Upper lobe of right lung (tissue), 1 donor: Measurements from ENCODE around the gene SSBP2. TPM values are rescaled to one million over a fixed set of nuclear protein-coding genes. Genes with fewer than 3 reads are reported as not detected.

ENCODE experiments used
- ATAC-seq: fragments of 200-7000 bp; cut with Tn5 transposase; one replicate; pipeline ENCODE4 v1.9.1; 2020; ENCODE audit warnings: mild to moderate bottlenecking, moderate library complexity
- DNase-seq: peaks from one replicate; pipeline ENCODE4 v3.0.0-alpha.2; 2020
- H3K27ac ChIP-seq: fragments of 200-600 bp; one replicate; pipeline ENCODE4 v1.8.0; 2022
- H3K27me3 ChIP-seq: fragments of 200-600 bp; one replicate; pipeline ENCODE4 v1.8.0; 2022; ENCODE audit warnings: mild to moderate bottlenecking
- H3K36me3 ChIP-seq: fragments of 200-600 bp; one replicate; pipeline ENCODE4 v1.8.0; 2022
- H3K4me1 ChIP-seq: fragments of 200-600 bp; one replicate; pipeline ENCODE4 v1.8.0; 2022
- H3K4me3 ChIP-seq: fragments of 200-600 bp; one replicate; pipeline ENCODE4 v1.8.0; 2022; ENCODE audit warnings: mild to moderate bottlenecking
- H3K9me3 ChIP-seq: fragments of 200-600 bp; one replicate; pipeline ENCODE4 v1.8.0; 2022
- CTCF ChIP-seq: fragments of 200-600 bp; IDR thresholded peaks from one replicate; pipeline ENCODE4 v1.8.0; 2022; ENCODE audit warnings: antibody characterized with exemption
- intact Hi-C: fragments of 100-400 bp; cut with DNase I; formaldehyde crosslinking; loops from one replicate; pipeline ENCODE4 v1.11.0; 2022
- long read RNA-seq: library from polyadenylated mRNA; unstranded; transcript quantifications from one replicate; pipeline ENCODE4 v2.0.0, GENCODE V29; 2021
- total RNA-seq: library from RNA; stranded (reverse); fragmentation: NEBNext Ultra II Directional; extraction: Animal tissue kit (Norgen Biotek cat#: 25700); gene quantifications from one replicate; pipeline ENCODE4 v1.2.1, GENCODE V29; 2021
- donor health status: DM: no; HTN: yes; CAD: no; lungs with severe emphysema.

The SSBP2 gene
- 43.8 TPM for total RNA-seq
- long read RNA-seq, full-length matches to known transcripts, result 32 of 49 reads
- long read RNA-seq, partial matches to known transcripts, result 5 of 49 reads
- long read RNA-seq, other reads (novel, unspliced or antisense), result 12 of 49 reads

GRCh38 chr5:81751009-81751835 is at the start of gene SSBP2:
Gene SSBP2, minus strand, starts transcription at chr5:81751097. Its CDS starts 55 bp downstream, at chr5:81751042.
- Histone ChIP-seq H3K4me3 (peak within 1 kb of the TSS; percentile 73), H3K4me1 (peaks cover 26% of the 10 kb centered on the region), H3K27me3 (no peaks in the 10 kb centered on the region), H3K27ac (peak within 1 kb of the TSS; percentile 99), H3K9me3 (no peaks in the 10 kb centered on the region), H3K36me3 (no peaks in the 10 kb centered on the region)
- no peak for TF ChIP-seq CTCF
- intact Hi-C loops, result loop anchor here (10.0 kb wide), 1 partner anchor 104 kb away; no protein-coding TSS in a partner anchor
- peak; percentile 94 for ATAC-seq
- peak; percentile 99 for DNase-seq

- no peak for ATAC-seq
- intact Hi-C loops, result no loop called here
- TF ChIP-seq CTCF, result no peak
- no peak overlapping the region for H3K27ac ChIP-seq
- no peaks in the 10 kb centered on the region for H3K36me3 ChIP-seq
- H3K27me3 ChIP-seq, result no peaks in the 10 kb centered on the region
- no peak overlapping the region for H3K4me3 ChIP-seq
- no peak for DNase-seq
- no peaks in the 10 kb centered on the region for H3K4me1 ChIP-seq
- no peaks in the 10 kb centered on the region for H3K9me3 ChIP-seq
These were observed 44.8 kb upstream of the SSBP2 start for GRCh38 chr5:81795666-81796065.

- Histone ChIP-seq H3K9me3 (no peaks in the 10 kb centered on the region), H3K27me3 (no peaks in the 10 kb centered on the region), H3K4me1 (no peaks in the 10 kb centered on the region), H3K27ac (no peak overlapping the region), H3K36me3 (no peaks in the 10 kb centered on the region), H3K4me3 (no peak overlapping the region)
- TF ChIP-seq CTCF, result no peak
- ATAC-seq (no peak), DNase-seq (no peak)
- intact Hi-C loops, result no loop called here
These were observed 43.3 kb upstream of the SSBP2 start for GRCh38 chr5:81794226-81794625.

- Histone ChIP-seq H3K4me1 (peaks cover 12% of the 10 kb centered on the region), H3K4me3 (no peak overlapping the region), H3K36me3 (no peaks in the 10 kb centered on the region), H3K27ac (no peak overlapping the region), H3K27me3 (no peaks in the 10 kb centered on the region), H3K9me3 (no peaks in the 10 kb centered on the region)
- DNase-seq (no peak), ATAC-seq (no peak)
- intact Hi-C loops, result no loop called here
- TF ChIP-seq CTCF, result no peak
These were observed 39.4 kb upstream of the SSBP2 start for GRCh38 chr5:81790336-81790735.

- DNase-seq (no peak), ATAC-seq (no peak)
- Histone ChIP-seq H3K27me3 (no peaks in the 10 kb centered on the region), H3K36me3 (no peaks in the 10 kb centered on the region), H3K4me1 (peaks cover 12% of the 10 kb centered on the region), H3K4me3 (no peak overlapping the region), H3K27ac (no peak overlapping the region), H3K9me3 (no peaks in the 10 kb centered on the region)
- no peak for TF ChIP-seq CTCF
- intact Hi-C loops, result loop anchor here (5.0 kb wide), 1 partner anchor 63 kb away; no protein-coding TSS in a partner anchor
These were observed 38.1 kb upstream of the SSBP2 start for GRCh38 chr5:81789033-81789432.
